GM10266 (cell line): ENCODE data around the gene PAFAH1B2.
A peak's percentile ranks its signal among the peaks of the same experiment; 100 is the strongest.

Experiments used
- DNase-seq: peaks from one replicate; pipeline ENCODE4 v3.0.0; 2012; ENCODE audit errors: extremely low spot score
- TF ChIP-seq, protein P1 (sequence below): IDR thresholded peaks from 2 replicates; pipeline ENCODE4 v1.5.1; 2012; ENCODE audit warnings: mild to moderate bottlenecking, low read depth; ENCODE audit not compliant: control insufficient read depth, insufficient read depth; ENCODE audit errors: missing control alignments

PAFAH1B2 gene

DNA sequence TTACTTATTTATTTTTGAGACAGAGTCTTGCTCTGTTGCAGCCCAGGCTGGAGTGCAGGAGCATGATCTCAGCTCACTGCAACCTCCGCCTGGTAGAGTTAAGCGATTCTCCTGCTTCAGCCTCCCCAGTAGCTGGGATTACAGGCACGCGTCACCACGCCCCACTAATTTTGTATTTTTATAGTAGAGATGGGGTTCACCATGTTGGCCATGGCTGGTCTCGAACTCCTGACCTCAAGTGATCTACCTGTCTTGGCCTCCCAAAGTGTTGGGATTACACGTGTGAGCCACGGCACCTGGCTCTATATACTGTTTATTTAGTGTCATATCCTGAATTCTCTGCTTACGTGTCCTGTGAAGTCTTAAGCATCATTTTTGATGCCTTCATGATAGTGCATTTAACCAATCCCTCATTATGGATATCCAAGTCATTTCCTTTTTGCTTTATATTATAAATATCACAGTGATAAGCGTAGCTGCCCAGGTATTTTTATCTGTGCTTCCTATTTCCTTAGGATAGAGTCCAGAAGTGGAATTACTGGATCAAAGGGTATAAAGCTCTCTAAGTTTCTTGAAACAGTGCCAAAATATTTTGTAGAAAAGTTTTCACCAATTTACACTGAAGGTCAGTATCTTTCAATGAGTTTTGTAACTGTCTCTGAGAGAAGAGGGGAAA, 33.6 kb downstream of the PAFAH1B2 start:
- no peak for DNase-seq

DNA sequence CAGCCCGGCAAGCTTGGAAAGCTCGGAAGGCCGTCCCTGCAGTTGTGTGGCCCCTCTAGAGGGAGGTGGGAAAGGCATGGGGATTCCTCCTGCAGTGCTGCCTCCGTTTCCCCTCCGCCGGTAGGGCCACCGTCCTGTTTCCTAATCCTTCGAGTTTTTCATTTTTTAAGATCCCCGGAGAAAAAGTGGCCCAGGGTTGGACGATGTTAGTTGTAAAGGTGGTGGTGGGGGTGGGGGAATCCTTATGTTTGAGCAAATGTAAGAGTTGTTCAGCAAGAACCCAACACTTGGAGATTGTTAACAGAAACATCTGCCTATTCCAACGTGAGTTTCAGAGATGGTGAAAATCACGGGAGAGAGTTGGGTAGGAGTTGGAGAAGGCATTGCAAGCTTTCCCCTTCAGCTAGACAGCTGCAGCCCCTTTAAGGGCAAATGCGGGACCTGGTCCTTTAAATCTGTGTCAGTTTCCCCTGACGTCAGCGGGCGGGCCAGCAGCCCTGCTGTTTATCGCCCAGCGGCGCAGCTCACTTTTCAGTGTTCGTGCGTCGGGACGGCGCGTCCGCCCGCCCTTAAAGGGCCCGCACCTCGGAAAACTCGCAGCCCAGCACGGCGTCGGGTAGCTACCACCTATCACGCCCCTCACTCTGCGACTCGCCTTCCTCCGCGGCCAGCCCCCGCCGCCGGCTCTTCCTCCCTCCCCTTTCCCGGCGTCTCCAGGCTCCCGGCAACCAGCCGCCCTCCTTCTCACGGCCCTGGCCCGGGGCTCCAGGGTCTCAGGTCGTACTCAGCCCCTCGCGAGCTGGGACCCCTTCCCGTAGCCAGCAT, 34.3 kb downstream of the PAFAH1B2 start, which contains the start of gene SIDT2:
TSS of gene SIDT2 (plus strand) at position 534 of the 825 bp plus-strand sequence. CDS start 521 bp downstream, outside the sequence.
- DNase-seq = peak; percentile 88
- TF ChIP-seq, protein P1, sequence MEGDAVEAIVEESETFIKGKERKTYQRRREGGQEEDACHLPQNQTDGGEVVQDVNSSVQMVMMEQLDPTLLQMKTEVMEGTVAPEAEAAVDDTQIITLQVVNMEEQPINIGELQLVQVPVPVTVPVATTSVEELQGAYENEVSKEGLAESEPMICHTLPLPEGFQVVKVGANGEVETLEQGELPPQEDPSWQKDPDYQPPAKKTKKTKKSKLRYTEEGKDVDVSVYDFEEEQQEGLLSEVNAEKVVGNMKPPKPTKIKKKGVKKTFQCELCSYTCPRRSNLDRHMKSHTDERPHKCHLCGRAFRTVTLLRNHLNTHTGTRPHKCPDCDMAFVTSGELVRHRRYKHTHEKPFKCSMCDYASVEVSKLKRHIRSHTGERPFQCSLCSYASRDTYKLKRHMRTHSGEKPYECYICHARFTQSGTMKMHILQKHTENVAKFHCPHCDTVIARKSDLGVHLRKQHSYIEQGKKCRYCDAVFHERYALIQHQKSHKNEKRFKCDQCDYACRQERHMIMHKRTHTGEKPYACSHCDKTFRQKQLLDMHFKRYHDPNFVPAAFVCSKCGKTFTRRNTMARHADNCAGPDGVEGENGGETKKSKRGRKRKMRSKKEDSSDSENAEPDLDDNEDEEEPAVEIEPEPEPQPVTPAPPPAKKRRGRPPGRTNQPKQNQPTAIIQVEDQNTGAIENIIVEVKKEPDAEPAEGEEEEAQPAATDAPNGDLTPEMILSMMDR = no peak

More for the DNA sequence above, 33.6 kb downstream of the PAFAH1B2 start:
- TF ChIP-seq, protein P1 = no peak

- TF ChIP-seq, protein P1 = no peak
- DNase-seq = peak; percentile 48
These were observed 35.2 kb downstream of the PAFAH1B2 start for GRCh38 chr11:117179048-117179999.

DNA sequence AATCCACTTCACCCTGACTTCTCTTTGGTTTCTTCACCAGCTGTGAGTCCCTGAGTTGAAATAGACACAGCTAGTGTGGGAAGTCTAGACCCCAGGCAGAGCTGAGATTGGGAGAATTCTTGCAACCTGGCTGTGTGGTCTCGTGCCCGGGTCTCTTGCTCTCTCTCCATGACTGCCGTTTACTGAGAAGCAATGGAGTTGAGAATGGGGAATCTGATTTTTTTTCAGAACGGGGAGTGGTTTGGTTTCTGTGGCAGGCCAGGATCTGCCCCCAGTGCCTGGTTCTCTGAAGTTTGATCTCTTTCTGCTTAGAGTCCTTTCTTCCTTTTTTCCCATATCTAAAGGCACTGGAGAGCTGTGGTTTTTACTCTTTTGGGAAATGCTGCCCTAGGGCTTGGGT, 35.9 kb downstream of the PAFAH1B2 start:
- TF ChIP-seq, protein P1 = no peak
- peak; percentile 37 for DNase-seq

DNA sequence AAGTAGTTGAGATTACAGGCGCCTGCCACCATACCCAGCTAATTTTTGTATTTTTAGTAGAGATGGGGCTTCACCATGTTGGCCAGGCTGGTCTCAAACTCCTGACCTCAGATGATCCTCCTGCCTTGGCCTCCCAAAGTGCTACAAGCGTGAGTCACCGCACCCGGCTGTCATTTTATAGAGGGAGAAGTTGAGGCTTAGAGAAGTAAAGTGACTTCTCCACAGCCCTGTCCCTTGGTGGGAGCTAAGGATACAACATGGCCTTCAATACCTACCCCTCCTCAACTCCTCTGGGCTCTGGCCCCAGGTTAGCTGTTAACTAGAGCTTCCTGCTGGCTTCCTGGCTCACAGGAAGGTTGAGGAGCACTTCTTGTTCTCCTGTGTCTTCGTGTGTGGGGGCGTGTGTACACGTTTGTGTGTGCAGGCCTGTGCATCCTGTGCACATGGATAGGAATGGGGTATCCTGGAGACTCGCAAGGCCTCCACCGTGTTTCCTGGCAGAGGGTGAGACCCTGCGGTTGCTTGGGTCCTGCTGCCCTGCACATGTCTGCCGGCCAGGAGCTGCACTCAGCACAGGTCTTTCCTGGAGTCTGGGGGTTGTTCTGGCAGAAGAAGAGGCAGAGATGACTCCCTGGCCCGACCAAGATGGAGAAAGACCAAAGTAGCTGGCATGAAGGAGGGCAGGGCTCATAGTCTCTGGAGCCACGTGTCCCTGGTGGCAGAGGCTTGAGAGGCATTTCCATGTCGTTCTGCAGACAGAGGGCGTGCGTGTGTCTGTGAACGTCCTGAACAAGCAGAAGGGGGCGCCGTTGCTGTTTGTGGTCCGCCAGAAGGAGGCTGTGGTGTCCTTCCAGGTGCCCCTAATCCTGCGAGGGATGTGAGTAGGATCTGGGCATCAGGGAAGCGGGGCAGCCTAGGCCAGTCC, 36.8 kb downstream of the PAFAH1B2 start:
- TF ChIP-seq, protein P1 = peak; percentile 94
- DNase-seq = peak; percentile 78
